ENCODE results near the gene SERPINE3.

The SERPINE3 gene

DNA sequence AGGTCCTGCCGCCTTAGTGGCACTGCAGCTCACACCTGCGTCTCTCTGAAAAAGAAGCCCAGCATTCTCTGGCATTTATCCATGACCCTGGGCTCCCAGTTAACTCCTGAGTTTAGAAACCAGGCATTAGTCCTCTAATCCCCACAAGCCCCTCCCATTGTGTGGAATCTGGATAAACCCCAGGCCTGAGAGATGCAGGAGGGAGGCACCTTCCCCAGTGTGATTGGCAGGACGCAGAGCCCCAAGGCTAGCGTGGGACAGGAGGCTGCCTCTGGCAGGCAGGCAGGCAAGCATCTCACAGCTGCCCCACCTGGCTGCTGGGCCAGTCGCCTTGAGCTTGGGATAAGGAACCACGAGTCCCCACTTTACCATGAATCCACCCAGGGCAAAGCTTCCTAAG is 11.0 kb upstream of the SERPINE3 start:
- no peak for DNase-seq (ENCODE audit: low read depth in 2 of 2)

DNA sequence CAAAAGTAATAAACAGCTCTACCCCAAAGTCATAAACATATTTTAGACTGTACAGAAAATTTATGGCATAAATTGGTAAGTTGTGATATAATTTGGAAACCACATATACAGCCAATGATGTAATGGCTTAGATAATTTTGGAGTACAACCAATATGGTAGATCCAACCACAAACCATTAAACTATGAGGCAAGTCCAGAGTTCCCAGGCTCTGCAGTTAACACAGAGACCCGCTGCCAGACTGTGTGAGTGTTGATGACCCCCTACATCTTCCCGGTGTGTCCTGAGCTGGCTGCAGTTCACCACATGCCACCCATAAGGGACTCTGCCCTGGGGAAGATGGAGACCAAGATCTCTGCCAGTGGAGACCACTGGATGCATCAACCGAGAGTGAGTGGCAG is 9.9 kb upstream of the SERPINE3 start:
- no peak for DNase-seq (ENCODE audit: low read depth in 2 of 2)

- no peak for DNase-seq (ENCODE audit: low read depth in 2 of 2)
Measured at GRCh38 chr13:51330791-51331190, 8.7 kb upstream of the SERPINE3 start.

DNA sequence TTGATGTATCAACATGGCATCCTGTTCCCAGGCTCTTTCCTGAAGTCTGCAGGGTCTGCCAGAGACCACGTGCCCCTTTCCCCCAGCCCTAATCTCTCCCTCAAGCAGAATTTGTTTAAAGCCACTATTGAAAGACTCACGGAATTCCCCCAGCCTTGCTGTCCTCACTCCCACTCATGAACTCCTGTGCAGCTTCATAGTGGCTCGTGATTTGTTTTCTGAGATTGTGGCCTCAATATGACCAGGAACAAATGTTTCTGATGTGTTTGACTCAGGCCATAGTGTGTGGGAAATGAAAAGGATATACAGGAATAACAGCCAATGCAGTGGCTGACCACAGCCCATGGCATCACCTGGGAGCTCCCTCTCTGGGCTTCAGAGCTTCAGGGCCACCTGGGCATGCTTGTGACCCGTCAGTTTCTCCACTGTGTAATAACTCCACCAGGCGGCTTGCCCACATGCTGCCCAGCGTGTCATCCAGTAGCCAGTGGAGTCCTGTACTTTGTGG is 8.1 kb upstream of the SERPINE3 start:
- no peak for DNase-seq (ENCODE audit: low read depth in 2 of 2)

GRCh38 chr13:51332566-51333361 is 6.7 kb upstream of the SERPINE3 start:
- DNase-seq (ENCODE audit: low read depth in 2 of 2) = no peak

GRCh38 chr13:51333421-51333820 is 6.1 kb upstream of the SERPINE3 start:
- no peak for DNase-seq (ENCODE audit: low read depth in 2 of 2)

GRCh38 chr13:51333826-51334225 is 5.7 kb upstream of the SERPINE3 start:
- no peak for DNase-seq (ENCODE audit: low read depth in 2 of 2)

DNA sequence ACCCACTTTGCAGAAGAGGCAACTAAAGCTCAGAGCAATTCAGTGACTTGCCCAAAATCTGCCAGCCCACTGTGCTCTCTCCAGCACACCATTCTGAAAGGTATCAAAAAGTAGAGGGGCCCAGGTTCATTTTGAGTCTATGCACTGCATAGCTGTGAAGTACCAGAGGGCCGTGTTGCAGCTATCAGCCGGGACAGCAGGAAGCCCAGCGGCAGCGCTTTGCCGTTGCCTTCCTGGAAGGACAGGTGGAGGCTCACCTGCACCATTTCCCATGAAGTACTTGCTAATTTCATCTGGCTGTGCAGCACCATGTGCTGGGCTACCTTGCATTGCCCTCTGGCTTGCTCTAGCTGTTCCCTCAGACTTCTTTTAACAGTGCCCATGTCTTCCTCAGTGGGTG is 2.7 kb upstream of the SERPINE3 start:
- DNase-seq (ENCODE audit: low read depth in 2 of 2) = no peak

DNA sequence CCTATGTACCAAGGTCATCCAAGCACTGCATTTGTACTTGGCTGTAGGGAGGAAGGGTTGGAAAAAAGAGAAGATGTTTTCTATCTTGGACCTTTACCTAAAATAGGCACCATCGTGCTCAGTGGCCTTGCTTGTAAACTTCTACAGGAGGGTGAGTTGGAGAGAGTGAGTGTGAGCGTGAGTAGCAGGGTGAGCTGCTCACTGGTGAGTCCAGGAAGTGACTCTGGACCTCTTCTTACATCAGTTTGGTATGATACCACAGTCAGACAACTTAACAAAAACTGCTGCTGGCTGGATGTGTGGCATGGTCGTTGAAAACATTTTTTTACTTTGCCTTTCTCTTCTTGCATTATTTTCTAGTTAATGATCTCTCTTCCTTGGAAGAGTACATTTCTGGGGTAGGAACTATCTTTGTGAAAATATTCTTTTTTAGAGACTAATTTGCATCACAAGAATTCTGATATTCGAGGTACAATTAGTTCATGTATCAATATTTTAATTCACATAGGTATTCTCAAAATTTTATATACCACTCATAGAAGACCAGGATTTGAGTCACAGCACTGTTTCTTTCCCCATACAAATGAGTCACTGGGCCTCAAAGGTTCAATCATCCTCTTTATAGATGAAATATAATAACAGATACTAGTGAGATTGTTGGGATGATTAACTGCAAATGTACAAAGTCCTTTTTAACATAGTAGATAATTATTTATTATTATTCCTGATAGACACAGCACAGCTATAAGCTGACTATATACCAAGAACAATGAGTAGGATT is 651 bp downstream of the SERPINE3 start:
- no peak for DNase-seq (ENCODE audit: low read depth in 2 of 2)

DNA sequence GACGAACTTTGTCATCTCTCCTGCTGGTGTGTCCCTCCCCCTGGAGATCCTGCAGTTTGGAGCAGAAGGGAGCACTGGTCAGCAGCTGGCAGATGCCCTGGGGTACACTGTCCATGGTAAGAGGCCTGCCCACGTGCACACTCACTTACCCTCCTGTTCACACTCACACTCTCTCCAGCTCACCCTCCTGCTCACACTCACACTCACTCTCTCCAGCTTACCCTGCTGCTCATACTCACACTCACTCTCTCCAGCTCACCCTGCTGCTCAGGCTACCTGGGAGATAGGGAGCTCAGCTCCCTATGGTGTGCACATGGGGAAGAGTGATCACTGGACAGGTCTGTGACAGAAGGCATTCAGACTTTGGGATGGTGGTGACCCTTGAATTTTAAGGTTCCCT is 1.7 kb downstream of the SERPINE3 start:
- DNase-seq (ENCODE audit: low read depth in 2 of 2) = no peak

- no peak for DNase-seq (ENCODE audit: low read depth in 2 of 2)
Measured at GRCh38 chr13:51341791-51342190, 2.3 kb downstream of the SERPINE3 start.

DNA sequence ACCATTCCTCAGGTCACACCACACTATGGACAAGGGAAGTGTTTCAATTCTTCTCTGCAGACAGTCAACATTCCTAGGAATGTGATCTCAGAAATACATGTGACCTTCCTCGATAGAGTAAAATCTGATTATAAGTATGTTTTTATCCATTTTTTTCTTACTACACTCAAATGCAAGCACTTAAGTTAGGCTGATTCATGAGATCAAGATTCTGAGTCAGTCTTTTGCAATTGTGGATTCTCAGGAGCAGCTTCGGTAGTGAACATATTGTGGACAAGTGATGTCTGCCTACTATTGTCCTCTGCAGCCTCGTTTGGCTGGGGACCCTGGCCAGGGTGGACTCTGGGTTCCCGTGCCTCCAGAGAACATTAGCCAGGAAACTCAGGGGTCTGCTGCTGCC is 3.2 kb downstream of the SERPINE3 start:
- no peak for DNase-seq (ENCODE audit: low read depth in 2 of 2)

- DNase-seq (ENCODE audit: low read depth in 2 of 2) = no peak
Measured at GRCh38 chr13:51343475-51343874, 4.0 kb downstream of the SERPINE3 start.

GRCh38 chr13:51346397-51346796 is 6.9 kb downstream of the SERPINE3 start:
- no peak for DNase-seq (ENCODE audit: low read depth in 2 of 2)

- no peak for DNase-seq (ENCODE audit: low read depth in 2 of 2)
Measured at GRCh38 chr13:51347099-51347498, 7.6 kb downstream of the SERPINE3 start.

DNA sequence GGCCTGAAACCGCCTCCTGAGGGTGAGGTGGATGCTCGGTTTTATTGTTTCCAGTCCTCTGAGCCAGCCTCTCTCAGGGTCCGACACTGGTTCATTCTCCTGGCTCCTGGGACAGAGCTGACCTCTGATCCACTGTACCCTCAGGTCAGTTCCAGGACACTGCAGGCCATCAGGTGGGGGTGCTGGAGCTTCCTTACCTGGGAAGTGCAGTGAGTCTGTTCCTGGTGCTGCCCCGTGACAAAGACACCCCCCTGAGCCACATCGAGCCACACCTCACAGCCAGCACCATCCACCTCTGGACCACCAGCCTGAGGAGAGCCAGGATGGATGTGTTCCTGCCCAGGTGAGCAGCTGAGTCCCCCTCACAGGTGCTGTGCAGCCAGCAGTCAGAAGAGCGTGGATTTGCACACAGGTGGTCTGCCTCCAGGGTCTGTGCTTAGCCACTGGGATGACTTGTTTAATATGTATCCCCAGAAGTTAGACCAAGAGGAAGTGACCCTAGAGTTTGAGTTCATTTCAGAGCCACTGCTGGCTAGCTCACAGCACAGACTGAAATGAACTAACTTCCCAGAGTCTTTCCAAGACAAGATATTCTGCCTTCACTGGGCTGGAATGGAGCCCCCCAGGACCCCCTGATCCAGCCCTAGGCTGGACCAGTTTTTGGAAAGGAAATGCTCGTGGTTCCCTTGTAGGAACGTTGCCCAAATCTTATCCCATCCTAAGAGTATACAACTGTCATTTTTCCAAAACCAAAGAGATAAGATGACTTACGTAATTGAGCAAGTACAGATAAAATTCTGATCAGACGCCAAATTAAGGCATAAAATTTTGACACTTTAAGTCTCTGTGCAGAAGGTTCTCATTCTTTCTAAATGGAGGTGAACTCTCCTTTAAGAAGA is 8.8 kb downstream of the SERPINE3 start:
- DNase-seq (ENCODE audit: low read depth in 2 of 2) = no peak

DNA sequence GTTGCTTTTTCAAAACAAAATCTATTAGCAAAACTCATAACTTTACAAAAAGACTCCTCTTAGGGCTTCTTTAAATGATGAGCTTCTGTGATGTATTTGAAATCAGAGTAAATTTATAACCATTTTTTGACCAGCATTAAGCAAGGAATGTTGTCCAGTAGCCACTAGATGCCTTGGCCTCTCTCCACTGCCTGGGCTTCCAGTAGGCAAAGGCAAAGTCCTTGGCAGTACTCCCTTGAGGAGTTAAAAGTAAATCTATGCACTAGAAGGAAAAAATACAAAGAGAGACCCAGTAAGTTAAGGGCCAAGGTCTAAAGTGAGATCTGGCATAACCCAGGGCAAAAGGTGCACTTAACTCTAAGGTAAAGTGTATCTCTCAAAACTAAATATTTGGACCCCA is 9.5 kb downstream of the SERPINE3 start:
- no peak for DNase-seq (ENCODE audit: low read depth in 2 of 2)

DNA sequence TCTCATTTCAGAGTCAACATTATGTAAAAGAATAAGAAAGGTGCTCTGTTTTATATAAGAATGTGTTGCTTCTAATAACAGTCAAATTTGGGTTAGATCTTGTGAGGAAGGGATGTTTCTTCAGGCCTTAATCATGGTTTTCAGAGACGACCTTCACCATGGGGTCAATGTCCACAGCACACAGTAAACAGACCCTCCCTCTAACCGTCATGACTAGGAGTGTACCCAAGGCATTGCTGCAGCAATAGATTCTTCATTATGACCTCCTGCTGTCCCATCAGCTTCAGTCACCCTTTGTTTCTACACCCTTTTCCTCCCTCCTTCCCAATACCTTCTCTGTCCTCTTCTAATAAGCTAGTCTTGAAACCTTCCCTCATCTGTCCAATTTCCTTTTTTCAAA is 15.7 kb downstream of the SERPINE3 start:
- no peak for DNase-seq (ENCODE audit: low read depth in 2 of 2)

DNA sequence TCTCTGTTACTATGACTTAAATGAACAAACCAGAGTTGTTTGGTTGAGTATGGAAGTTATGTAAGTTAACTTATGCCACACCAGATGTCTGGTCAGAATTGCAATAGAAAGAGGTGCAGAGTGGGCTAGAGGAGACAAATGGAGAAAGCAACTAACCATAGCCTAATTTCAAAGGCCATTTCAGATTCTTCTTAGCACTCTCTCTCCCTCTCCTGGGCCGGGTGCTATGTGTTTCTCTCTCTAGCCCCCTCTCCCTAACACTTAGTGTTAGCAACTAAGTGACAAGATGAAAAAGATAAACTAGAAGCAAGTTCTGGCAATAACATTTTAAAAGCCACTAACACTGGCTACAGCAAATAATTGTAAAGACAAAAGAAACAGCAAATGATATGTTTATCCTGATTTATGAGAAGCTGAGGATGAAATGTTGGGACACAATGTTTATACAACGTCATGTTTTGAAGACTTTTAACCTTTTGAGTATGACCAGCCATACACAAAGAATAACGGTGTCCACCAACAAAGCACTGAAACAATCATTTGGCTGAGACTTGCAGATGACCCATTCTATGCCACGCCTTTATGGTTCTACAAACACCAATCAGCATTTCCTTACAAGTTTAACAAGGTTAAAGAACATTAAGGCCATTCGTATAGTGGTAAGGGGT is 18.6 kb downstream of the SERPINE3 start:
- DNase-seq (ENCODE audit: low read depth in 2 of 2) = no peak

GRCh38 chr13:51359352-51359751 is 19.9 kb downstream of the SERPINE3 start:
- no peak for DNase-seq (ENCODE audit: low read depth in 2 of 2)

GRCh38 chr13:51360489-51360888 is 21.0 kb downstream of the SERPINE3 start:
- no peak for DNase-seq (ENCODE audit: low read depth in 2 of 2)

Measured in stimulated activated CD8-positive, alpha-beta memory T cell treated with anti-CD3 and anti-CD28 coated beads, Interleukin-7, amount 100 ng/mL, for 1 hour (primary cell).